GM19240 (cell line): ENCODE measurements around the gene GSC2.

Experiments used
- DNase-seq: peaks from one replicate; pipeline ENCODE4 v3.0.0; 2011; ENCODE audit warnings: low spot score; ENCODE audit not compliant: insufficient read length

GSC2 gene

DNA sequence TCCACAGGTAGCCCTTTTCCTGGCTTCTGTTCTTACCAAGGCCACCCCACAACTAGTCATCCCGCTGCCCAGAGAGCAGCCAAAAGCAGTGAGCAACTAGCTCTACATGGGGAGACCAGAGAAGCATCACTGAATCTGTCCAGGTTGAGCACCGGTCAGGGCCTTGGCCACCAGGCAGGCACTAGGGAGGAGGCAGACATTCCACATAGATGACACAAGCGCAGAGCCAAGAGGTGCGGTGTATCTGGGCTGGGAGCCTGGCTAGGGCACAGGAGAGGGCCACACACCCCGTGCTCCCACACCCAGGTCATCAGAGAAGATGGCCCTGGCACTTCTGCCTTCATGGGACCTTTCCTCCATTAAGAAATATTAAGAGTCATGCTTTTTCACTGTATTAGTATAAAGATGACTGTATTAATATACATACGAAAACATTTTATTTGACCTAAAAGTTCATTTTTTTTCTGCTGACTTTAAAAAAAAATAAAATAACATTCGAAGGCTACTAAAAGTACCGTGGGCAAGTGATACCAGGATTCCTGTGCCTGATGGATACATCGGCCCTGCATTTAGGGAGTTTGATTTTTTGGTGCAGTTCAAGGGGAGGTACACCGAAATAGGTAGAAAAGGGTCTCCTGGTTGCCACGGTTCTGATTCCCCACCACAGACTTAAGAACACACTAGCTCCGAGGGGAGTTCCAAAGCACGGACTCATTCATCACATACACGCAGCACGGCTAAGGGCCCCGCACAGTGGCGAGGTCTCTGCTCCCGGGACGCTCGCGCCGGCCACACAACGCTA is 29.1 kb downstream of the GSC2 start:
- DNase-seq: no peak

DNA sequence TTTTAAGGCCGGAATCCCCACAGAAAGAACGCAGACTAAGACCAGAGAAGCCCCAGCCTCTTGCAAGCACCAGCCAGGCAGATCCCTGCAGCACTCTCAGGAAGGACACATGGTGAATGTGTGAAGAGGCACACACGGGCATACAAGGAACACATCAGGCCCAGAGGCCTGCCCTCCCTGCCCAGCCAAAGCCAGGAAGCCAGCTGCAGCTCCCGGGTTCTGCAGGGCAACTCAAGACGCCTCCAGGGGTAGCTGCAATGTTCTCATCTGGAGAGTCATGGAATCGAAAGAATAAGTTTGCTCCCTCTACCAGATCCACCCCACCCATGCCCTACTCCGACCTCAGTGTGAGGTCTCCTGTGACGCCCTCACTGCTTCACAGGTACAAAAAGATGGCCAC is 30.1 kb downstream of the GSC2 start:
- DNase-seq: no peak

DNA sequence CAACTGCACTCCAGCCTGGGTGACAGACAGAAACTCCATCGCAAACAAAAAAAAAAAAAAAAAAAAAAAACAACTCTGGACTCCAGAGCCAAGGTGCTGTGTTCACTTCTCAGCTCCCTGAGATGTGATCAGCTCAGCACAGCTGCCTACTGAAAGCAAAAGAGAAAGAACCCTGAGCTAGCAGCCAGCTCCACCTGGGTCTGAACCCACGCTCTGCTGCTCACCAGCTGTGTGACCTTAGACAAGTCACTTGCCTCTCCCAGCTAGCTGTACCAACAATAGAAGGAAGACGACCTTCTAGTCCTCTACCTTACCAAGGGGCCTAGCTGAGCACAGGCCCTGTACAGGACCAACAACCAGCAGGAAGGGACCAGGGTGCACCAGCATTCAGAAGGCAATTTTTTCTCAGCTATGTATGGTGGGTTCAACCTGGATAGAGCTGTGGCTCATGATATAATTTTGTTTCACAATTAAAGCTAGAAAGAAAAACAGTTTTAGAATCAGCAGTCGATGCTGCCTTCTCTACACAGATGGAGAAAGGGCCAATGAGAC is 31.7 kb downstream of the GSC2 start:
- DNase-seq: peak; percentile 81

DNA sequence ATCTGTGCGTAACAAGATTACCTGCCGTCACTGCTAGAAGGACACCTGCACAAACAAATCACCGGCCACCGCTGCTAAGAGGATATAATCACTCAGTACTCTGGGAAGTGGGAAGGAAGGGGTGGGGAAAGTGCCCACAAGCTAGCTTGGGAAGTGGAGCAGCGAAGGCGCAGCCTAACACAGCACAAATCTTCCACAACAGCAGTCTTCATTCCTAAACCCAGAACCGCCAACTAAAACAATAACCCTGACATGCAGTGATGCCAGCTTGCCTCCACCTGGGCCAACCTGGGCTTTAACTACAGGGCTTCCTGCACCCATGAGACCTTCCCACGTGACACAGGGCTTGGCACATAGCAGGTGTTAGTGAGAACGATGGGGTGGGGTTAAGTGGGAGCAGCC is 33.0 kb downstream of the GSC2 start:
- no peak for DNase-seq

DNA sequence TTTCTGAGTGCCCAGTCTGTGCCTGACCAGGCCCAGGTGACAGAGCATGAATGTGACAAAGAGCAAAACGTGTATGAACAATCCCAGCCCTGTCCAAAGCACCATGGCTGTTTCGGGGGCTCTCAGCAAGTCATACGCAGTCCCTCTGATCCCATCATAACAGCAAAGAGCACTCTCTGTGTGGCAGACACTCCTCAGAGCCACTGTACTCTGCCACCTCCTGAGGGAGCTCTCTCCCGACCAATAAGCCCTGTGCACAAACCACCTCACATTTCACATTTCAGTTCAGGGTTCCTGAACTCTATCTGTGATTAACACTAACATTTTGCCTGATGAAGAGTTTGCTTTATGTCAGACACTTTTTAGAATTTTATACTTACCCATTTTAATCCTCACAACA is 34.5 kb downstream of the GSC2 start:
- DNase-seq: no peak

DNA sequence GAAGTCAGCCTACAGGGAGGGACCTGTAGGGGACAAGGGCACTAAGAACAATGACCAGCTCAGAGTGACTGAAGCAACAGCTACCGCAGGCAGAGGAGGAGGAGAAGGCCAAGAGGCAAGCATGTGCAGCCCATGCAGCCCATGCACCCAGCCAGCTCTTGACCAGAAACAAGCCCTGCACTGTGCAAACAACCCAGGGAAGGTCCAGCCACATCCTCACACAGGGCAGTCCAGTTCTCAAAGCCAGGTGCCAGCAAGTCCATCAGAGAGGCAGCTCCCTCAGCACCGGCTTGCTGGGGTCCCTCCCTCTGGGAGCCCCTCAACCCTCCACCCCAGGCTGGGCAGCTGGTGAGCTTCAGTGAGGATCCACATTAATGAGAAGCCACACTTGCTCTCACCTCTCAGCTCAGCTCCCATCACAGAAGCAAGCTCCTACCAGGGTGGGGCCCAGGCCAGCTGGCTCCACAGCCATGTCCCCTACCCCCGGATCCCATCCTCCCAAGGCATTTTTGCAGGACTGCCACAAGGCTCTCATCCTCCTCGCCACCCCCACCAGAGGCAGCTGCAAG is 35.0 kb downstream of the GSC2 start:
- DNase-seq: no peak

DNA sequence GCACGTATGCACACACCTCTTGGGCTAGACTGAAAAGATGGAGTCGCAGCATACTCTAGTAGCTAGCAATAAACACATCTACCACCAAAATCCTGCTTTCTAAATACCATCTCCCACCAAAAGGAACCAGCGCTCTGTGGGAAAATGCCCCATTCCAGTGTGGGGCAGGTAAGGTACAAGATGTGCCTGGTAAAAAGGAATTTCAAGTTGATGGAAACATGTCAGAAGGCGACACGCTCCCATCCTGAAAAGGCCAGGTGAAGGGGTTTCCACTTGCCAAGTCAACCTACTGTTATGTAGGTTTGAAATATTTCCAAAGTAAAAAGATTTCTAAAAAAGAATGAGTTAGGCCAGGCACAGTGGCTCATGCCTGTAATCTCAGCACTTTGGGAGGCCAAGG is 36.7 kb downstream of the GSC2 start:
- DNase-seq: no peak

DNA sequence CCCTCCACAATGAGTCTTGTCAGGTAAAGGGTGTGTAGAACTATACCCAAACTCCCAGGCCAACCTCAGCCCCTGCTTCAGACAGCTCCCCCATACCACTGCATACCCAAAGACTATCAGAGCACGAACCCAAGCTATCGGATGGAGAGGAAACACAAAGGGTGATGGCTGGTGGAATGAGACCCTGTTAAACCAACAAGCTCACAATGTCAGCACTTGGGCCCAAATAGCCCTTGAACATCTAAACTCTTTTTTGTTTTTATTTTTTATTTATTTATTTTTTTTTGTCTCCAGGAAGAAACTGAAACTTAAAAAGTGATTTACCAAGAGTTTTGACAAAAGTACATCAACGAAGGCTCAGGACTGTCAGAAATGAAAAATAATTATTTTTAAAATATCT is 38.5 kb downstream of the GSC2 start:
- no peak for DNase-seq

DNA sequence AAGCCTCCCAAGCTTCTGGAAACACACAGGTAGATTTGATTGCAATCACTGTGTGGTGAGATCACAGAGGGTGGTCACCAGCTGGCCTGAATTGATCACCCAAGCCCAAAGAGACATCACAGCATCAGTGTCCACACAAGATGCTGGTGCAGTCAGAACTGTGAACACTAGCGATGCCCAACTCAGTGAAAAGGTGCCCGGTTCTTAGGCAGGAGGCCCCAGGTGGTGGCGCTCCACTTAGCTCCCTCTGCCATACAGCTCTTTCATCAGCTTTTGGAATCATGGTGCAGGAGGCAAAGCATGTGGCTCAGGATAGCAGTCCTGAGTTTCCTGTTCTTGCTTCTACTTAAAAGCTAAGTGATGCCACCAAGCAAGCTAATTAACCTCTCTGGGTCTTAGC is 39.0 kb downstream of the GSC2 start:
- DNase-seq: no peak

DNA sequence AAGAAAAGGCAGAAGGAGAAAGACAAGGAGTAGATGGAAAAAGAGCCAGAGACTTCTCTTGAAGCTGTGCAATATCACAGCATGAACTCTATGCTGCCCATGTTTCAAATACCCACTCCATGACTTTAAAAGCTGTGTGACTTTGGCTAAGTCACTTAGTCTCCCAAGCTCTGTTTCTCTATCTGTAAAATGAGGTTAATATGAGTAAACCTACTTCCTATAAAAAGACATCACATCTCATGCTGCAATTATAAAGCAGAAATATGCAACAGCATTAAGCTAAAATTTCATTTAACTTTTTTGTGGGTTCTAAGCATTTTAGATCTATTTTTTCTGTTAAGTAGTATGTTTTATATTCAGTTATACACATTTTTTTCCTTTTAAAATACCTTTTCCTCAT is 39.4 kb downstream of the GSC2 start:
- DNase-seq: no peak

DNA sequence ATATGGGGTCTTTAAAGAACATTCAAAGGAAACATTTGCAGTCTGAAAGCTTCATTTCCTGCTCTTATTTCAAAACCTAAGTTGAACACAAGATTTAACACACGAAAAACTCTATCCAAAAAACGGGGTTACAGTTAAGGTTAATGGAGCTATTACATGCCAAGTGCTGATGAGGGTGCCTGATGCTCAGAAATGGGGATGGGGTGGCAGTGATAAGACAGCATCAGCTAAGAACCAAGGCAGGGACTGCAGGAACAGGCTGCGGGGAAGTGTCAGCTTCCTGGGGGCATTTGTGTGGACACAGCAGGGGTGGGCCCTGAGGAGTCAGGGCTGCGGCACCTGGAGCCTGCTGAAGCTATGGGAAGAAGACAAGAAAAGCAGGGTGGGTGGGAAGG is 40.0 kb downstream of the GSC2 start:
- DNase-seq: no peak

DNA sequence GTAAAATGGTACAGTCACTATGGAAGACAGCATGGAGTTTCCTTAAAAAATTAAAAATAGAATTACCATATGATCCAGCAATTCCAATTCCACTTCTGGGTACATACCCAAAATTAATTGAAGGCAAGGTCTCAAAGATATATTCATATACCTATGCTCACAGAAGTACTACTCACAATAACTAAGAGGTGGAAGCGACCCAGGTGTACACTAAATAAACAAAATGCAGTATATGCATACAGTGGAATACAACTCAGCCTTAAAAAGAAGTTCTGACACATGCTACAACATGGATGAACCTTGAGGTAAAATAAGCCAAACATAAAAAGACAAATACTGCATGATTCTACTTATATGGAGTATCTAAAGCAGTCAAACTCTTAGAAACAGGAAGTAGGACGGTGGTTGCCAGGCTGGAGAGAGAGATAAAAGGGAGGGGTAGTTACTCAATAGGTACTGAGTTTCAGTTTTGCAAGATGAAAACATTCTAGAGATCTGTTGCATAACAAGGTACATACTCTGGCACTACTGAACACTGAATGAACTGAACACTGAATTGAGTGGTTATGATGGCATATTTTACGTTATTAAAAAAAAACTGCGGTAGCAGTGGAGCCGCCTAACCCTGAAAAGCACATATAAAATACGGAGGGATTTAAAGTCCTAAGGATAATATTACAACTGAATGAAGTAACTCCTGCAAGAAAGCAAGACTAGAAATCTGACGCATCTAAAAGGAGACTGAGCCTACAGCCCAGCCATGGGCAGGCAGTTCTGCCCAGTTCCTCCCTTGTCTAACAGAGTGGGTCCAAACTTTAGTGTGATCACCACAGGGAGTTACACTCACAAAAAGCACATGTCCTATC is 40.7 kb downstream of the GSC2 start:
- DNase-seq: no peak

DNA sequence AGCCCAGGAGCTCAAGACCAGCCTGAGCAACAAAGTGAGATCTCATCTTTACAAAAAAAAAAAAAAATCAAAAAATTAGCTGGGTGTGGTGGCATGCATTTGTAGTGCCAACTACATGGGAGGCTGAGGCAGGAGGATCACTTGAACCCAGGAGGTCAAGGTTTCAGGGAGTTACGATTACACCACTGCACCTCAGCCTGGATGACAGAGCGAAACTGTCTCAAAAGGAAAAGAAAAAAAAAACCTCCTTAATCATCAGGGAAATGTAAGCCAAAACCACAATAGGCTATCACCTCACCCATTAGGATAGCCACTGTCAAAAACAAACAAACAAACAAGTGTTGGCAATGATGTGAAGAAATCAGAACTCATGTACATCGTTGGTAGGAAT is 41.3 kb downstream of the GSC2 start:
- DNase-seq: no peak

DNA sequence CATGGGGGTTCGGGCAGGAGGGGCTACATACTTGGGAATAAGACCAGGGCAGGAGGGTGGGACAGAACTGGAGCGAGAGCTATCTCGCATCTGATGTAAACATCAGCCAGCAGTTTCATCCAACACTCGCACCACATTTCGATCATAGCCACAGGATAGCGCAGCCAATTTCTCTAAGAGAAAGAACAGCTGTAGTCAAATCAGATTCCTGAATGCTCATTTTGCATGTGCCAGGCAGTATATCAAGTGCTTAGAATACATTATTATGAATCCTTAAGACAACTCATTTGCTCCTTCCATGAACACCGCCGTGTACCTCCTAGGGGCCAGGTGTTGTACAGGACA is 42.4 kb downstream of the GSC2 start:
- DNase-seq: no peak

DNA sequence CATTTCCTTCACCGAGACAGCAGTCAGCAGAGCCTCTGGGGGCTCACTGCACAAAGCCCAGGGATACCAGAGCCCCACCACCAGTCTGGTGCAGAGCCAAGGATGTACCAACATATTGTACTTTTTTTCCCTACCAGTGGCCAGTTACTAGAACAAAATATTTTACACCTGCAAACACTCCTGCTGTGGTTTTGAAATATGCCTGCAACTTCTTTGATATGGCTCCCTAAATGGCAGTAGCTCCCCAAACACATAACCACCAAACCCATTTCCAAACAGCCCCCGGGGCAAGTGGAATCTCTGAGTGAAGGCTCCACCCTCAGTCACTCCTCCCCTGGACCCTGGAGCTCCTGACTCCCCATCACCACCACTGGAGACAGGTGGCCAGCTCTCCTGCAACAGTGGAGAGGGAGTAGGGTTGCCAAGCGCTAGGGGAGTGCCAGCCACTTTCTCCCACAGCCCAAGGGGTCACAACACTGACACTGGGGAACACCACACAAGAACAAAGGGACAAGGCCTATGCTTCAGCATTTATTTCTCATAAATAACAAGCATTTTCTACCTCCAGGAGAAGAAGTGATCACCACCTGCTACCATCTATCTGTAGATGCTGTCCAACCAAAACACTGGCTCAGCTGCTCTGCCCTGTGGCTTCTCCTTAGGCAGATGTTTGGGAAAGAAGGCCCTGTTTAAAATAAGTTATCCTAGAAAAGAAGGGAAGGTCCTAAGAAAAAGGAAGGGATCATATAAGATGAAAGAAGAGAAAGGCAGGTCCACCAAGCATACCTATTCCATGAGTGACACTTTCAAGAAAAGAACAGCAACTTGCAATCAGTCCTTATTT is 43.0 kb downstream of the GSC2 start:
- DNase-seq: no peak

DNA sequence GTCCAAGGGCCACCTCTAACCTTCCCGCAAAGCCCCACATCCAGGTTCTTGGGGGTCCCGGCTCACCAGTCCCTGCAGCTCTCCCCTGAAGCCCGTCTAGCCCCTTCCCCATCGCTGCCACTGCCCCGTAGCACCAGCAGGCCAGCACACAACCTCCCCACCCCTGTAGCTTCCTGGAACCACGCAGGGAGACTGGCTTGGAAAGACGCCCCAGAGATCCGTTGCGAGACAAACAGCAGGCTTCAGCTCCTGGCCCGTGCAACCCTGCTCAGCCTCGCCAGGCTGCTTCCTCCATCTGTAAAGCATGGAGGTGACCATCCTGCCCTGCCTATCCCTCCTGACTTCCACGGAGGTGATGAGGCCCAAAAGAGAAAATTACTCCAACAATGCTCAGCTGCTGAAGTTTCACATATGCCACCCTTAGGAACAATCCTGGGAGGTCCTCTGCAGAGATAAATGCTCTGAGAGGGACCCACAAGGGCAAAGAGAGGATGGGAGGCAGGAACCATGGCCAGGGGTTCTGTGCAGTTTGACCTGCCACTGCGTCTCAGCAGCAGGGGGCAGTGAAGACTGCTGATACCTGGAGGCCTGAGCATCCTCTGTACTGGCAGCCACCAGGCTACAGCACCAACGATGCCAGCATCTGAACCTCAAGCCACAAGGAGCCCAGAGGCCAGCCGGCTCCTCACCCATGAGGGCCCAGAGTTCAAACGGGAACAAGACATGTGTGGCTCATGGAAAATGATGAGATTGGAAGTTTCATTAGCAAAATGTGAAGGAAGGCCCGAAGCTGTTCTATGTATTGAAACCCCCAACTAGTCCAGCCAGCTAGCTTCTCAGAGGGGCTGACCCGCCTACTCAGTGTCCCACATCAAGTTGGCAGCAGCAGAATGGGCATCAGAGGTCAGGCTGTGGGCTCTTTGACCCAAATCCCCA is 44.0 kb downstream of the GSC2 start:
- no peak for DNase-seq

DNA sequence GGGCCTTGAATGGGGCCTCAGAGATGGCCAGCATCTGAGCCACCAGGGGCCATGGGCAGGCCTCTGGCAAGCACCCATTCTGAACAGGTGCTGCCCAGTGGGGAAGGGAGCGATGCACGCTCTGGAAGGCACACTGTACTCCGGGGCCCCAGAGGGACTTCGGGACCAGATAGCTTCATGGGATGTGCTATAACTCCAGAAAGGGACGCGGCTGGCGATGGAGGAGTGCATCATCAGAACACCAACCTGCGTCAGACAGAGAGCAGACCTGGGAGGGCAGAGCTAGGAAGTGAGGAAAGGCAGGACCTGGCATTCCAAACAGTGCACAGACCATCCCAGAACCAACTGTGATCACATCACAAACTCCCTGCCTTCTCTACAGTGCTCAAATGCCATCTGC is 44.6 kb downstream of the GSC2 start:
- DNase-seq: no peak

DNA sequence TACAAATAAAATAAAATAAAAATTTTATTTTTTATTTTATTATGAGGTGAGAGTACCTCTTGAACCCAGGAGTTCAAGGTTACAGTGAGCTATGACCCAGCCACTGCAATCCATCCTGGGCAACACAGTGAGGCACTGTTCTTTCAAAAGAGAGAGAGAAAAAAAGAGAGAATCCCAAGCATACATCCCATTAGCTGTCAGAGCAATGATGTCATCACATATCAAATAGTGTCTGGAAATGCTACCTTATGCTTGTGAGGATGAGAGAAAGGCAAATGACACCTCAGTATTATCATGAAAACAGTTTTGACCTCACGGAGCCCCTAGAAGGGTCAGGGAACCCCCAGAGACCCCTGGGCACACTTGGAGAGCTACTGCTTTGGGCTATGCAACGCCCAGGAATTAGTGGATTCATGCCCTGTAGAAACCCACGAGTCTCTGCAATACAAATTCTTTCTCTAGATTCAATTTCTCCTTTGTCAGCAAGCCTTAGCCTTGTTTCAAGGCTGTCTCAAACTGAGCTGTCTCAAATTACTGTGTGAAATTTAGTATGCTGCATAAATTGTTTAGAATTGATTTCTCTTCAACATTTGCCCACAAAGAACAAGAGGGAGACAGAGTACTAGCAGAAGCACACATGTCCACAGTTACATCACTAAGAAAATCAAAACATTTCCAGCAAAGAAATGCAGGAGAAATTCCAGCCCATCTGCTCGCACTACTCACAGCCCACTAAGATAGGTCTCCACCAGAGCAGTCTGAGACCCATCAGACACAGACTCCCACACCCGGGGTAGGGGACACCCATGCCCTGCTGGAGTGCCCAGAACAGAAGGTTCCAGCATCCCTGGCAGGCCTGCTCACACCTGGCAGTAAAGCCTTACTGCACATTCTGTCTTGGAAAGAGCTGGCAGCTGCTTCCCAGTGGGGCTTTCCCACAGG is 45.9 kb downstream of the GSC2 start:
- DNase-seq: no peak

DNA sequence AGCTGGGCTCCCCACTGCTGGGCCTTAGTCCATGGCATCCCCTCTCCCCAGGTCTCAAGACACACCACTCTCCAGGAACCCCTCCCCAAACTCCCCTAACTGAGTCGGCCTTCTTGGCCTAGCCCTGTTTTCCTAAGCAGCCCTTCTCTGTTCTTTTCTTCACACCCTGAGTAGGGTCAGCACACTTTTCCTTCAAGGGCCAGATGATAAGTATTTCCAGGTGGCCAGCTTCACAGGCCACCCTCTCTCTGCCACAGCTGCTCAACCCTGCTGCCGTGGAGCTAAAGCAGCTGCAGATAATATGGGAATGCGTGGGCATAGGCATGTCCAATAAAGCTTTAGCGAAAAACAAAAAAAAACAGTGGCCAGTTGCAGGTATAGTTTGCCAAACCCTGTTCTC is 51.9 kb downstream of the GSC2 start:
- DNase-seq: no peak
